Ovary (tissue), 10 donors: ENCODE results near the gene SLC39A12. TPM values are rescaled to one million over a fixed set of nuclear protein-coding genes. Genes with fewer than 3 reads are reported as not detected.

ENCODE experiments used
- DNase-seq, 5 donors: peaks; one replicate each; pipeline ENCODE4 v3.0.0-alpha.2; 2019 to 2020
- H3K27ac ChIP-seq, 2 donors: fragments of 200-600 bp; one replicate each; pipeline versions ENCODE4 v1.5.1 to v1.8.0; 2019 to 2022
- H3K27me3 ChIP-seq: fragments of 200-600 bp; one replicate; pipeline ENCODE4 v1.8.0; 2022
- H3K36me3 ChIP-seq: fragments of 200-600 bp; sonication (generic); one replicate; pipeline ENCODE4 v1.5.1; 2019
- H3K4me1 ChIP-seq: one replicate; pipeline ENCODE4 v1.8.1; 2013; ENCODE audit warnings: mild to moderate bottlenecking, moderate library complexity; ENCODE audit not compliant: insufficient read depth
- H3K4me3 ChIP-seq: fragments of 200-600 bp; sonication (generic); one replicate; pipeline ENCODE4 v1.5.1; 2017
- H3K9me3 ChIP-seq, 2 donors: fragments of 200-600 bp in 1 of 2; sonication (generic) in 1 of 2; one replicate each; pipeline versions ENCODE4 v1.5.1 to v1.8.1; 2013 to 2019; ENCODE audit warnings: mild to moderate bottlenecking in 1 of 2, moderate library complexity in 1 of 2
- CTCF ChIP-seq, 3 donors: fragments of 450-650 bp in 2 of 3; fragments of 200-600 bp in 1 of 3; IDR thresholded peaks; one replicate each; pipeline versions ENCODE4 v1.5.1 to v1.8.0; 2016 to 2022; ENCODE audit warnings: antibody characterized with exemption in 3 of 3, mild to moderate bottlenecking in 1 of 3
- EP300 ChIP-seq: sonication (generic); formaldehyde crosslinking; IDR thresholded peaks from one replicate; pipeline ENCODE4 v1.6.1; 2017; ENCODE audit warnings: antibody characterized with exemption
- POLR2A ChIP-seq: fragments of 450-650 bp; IDR thresholded peaks from one replicate; pipeline ENCODE4 v1.6.1; 2017; ENCODE audit warnings: antibody characterized with exemption, mild to moderate bottlenecking, moderate library complexity
- WGBS, 3 donors: extraction: QIAGEN DNeasy Blood & Tissue Kit in 1 of 3; methylation state at CpG; one replicate each; pipeline versions ENCODE4 v1.1.5 to v1.1.7; 2013 to 2017; 5-methylcytosine and 5-hydroxymethylcytosine counted together
- intact Hi-C, 4 donors: fragments of 100-400 bp; cut with DNase I; formaldehyde crosslinking; loops; one replicate each; pipeline versions ENCODE4 v1.11.0 to v1.15.1; 2022 to 2023
- long read RNA-seq, 3 donors: library from polyadenylated mRNA in 2 of 3; unstranded in 2 of 3; transcript quantifications; one replicate each; pipeline ENCODE4 v2.0.0 and lab custom pipeline, GENCODE V29; 2021 to 2026
- polyA plus RNA-seq, 2 donors: library from polyadenylated mRNA; stranded (reverse); fragments of 200-250 nt in 1 of 2; fragments of 350-450 nt in 1 of 2; fragmentation: Illumina TruSeq in 1 of 2; extraction: RNeasy Lipid Tissue Mini Kit (QIAGEN cat#74804) in 1 of 2; gene quantifications; one replicate each; pipeline ENCODE4 v1.2.3, GENCODE V29; 2013 to 2014
- total RNA-seq, 7 donors: library from RNA; depleted of rRNA in 2 of 7; stranded (reverse); fragments of >200 nt in 2 of 7; fragmentation: NEBNext Ultra II Directional in 3 of 7; extraction: Animal tissue kit (Norgen Biotek cat#: 25700) in 3 of 7; gene quantifications; one replicate each; pipeline versions ENCODE4 v1.1.0 to v1.2.4, GENCODE V29; 2016 to 2023
- donor health status: DM: no; HTN: no; CAD: no; lungs with moderate emphysema.
- donor health status: DM: no; HTN: no; CAD: no.
- donor health status: Bipolar disorder and iron deficiency.
- donor health status: DM: yes; HTN: yes; CAD: no.
- donor health status: DM: no; HTN: no; CAD: no.
- donor health status: DM: yes; HTN: yes; CAD: no.

The SLC39A12 gene
- total RNA-seq (not detected), polyA plus RNA-seq (under 1 TPM in 1 of 2 donors, not detected in 1; 0.02 TPM)
- long read RNA-seq, donor 1 = 0 reads
- long read RNA-seq, donor 2 = 0 reads
- long read RNA-seq, donor 3 = 0 reads

GRCh38 chr10:17951868-17952371 lies at the start of gene SLC39A12:
Gene SLC39A12 (plus strand): TSS chr10:17951918. CDS start chr10:17953277, 1,359 bp downstream.
- TF ChIP-seq EP300 = no peak
- no peak for TF ChIP-seq POLR2A
- no peak for TF ChIP-seq CTCF (IDR thresholded peaks at IDR 0.05)
- no peak for DNase-seq
- intact Hi-C loops = no loop called here
- Histone ChIP-seq H3K36me3 (no peaks in the 10 kb centered on the region), H3K4me3 (no peak within 1 kb of the TSS), H3K9me3 (no peaks in the 10 kb centered on the region), H3K4me1 (no peaks in the 10 kb centered on the region), H3K27ac (no peak within 1 kb of the TSS), H3K27me3 (no peaks in the 10 kb centered on the region)
- WGBS, 3 donors = 37 to 48% (median 39%) methylated on average over 3 of the region's 3 CpGs

GRCh38 chr10:17904564-17904963 lies 47.2 kb upstream of the SLC39A12 start:
- TF ChIP-seq POLR2A (no peak), CTCF (IDR thresholded peaks at IDR 0.05) (no peak), EP300 (no peak)
- 94 to 100% (median 94%) methylated on average over 2 of the region's 2 CpGs for WGBS, 3 donors
- Histone ChIP-seq H3K27ac (no peak overlapping the region), H3K27me3 (no peaks in the 10 kb centered on the region), H3K4me1 (no peaks in the 10 kb centered on the region), H3K9me3 (no peaks in the 10 kb centered on the region), H3K4me3 (no peak overlapping the region), H3K36me3 (no peaks in the 10 kb centered on the region)
- no peak for DNase-seq
- intact Hi-C loops = no loop called here

GRCh38 chr10:17905491-17905890 lies 46.2 kb upstream of the SLC39A12 start:
- H3K27ac ChIP-seq = no peak overlapping the region
- DNase-seq = no peak
- H3K27me3 ChIP-seq = no peaks in the 10 kb centered on the region
- no peaks in the 10 kb centered on the region for H3K36me3 ChIP-seq
- H3K4me3 ChIP-seq = no peak overlapping the region
- WGBS, 3 donors = 45 to 58% (median 56%) methylated on average over 3 of the region's 3 CpGs
- intact Hi-C loops = no loop called here
- no peaks in the 10 kb centered on the region for H3K9me3 ChIP-seq
- H3K4me1 ChIP-seq = no peaks in the 10 kb centered on the region
- TF ChIP-seq CTCF (IDR thresholded peaks at IDR 0.05) (no peak), POLR2A (no peak), EP300 (no peak)

- TF ChIP-seq EP300 = no peak
- TF ChIP-seq CTCF (IDR thresholded peaks at IDR 0.05) = no peak
- TF ChIP-seq POLR2A = no peak
- no peaks in the 10 kb centered on the region for H3K9me3 ChIP-seq
- no peak overlapping the region for H3K27ac ChIP-seq
- H3K27me3 ChIP-seq = no peaks in the 10 kb centered on the region
- H3K4me1 ChIP-seq = no peaks in the 10 kb centered on the region
- 53 to 67% (median 60%) methylated on average over 1 of the region's 1 CpG for WGBS, 3 donors
- intact Hi-C loops = no loop called here
- H3K4me3 ChIP-seq = no peak overlapping the region
- no peaks in the 10 kb centered on the region for H3K36me3 ChIP-seq
- no peak for DNase-seq
Observed at GRCh38 chr10:17906002-17906401, 45.7 kb upstream of the SLC39A12 start.
